Esophagus muscularis mucosa (tissue), 4 donors: ENCODE measurements around the gene C1orf167. TPM values are rescaled to one million over a fixed set of nuclear protein-coding genes. Genes with fewer than 3 reads are reported as not detected.

Experiments used
- DNase-seq: peaks from one replicate; pipeline ENCODE4 v3.0.0-alpha.2; 2017; ENCODE audit errors: extremely low spot score
- H3K27ac ChIP-seq, 4 donors: fragments of 200-600 bp; sonication (generic); replicated peaks in 1 of 4; 1 replicate in 3 of 4; 2 replicates in 1 of 4; pipeline ENCODE4 v1.5.1; 2016 to 2019; ENCODE audit warnings: mild to moderate bottlenecking in 1 of 4
- H3K27me3 ChIP-seq, 4 donors: fragments of 200-600 bp; sonication (generic); one replicate each; pipeline versions ENCODE4 v1.5.1 to v1.6.0; 2016 to 2019
- H3K36me3 ChIP-seq, 4 donors: fragments of 200-600 bp; sonication (generic); one replicate each; pipeline ENCODE4 v1.5.1; 2016 to 2019
- H3K4me1 ChIP-seq, 4 donors: fragments of 200-600 bp; sonication (generic); one replicate each; pipeline ENCODE4 v1.5.1; 2016 to 2019
- H3K4me3 ChIP-seq, 4 donors: fragments of 200-600 bp; sonication (generic); 1 replicate in 2 of 4; 2 replicates in 2 of 4; pipeline ENCODE4 v1.5.1; 2016 to 2019; ENCODE audit warnings: mild to moderate bottlenecking in 4 of 4, moderate library complexity in 1 of 4
- H3K9me3 ChIP-seq, 4 donors: fragments of 200-600 bp; sonication (generic); 1 replicate in 3 of 4; 2 replicates in 1 of 4; pipeline ENCODE4 v1.5.1; 2016 to 2019
- EP300 ChIP-seq: sonication (generic); formaldehyde crosslinking; IDR thresholded peaks from one replicate; pipeline ENCODE4 v1.6.1; 2017; ENCODE audit warnings: antibody characterized with exemption
- POLR2A ChIP-seq: fragments of 450-650 bp; IDR thresholded peaks from one replicate; pipeline ENCODE4 v1.6.1; 2017; ENCODE audit warnings: antibody characterized with exemption, moderate library complexity, mild to moderate bottlenecking, low read depth
- POLR2AphosphoS5 ChIP-seq, 2 donors: sonication (generic); formaldehyde crosslinking; IDR thresholded peaks; one replicate each; pipeline ENCODE4 v1.6.1; 2017; ENCODE audit warnings: antibody characterized with exemption in 2 of 2
- WGBS: methylation state at CpG from one replicate; pipeline ENCODE4 v1.1.5; 2018; 5-methylcytosine and 5-hydroxymethylcytosine counted together
- intact Hi-C: fragments of 100-400 bp; cut with DNase I; formaldehyde crosslinking; loops from one replicate; pipeline ENCODE4 v1.15.1; 2023
- total RNA-seq, 4 donors: library from RNA; depleted of rRNA; stranded (reverse); fragments of >200 nt; gene quantifications; one replicate each; pipeline versions ENCODE4 v1.1.0 to v1.2.1, GENCODE V29; 2016
- TF ChIP-seq, protein P1 (sequence below), 3 experiments: fragments of 200-600 bp in 2 of 3; fragments of 450-650 bp in 1 of 3; sonication (generic) in 2 of 3; IDR thresholded peaks; one replicate each; pipeline ENCODE4 v1.5.1; 2017 to 2019; ENCODE audit warnings: antibody characterized with exemption in 3 of 3, mild to moderate bottlenecking in 2 of 3, moderate library complexity in 1 of 3

The C1orf167 gene
- total RNA-seq, 4 donors from 2014 or later, result 2.3 to 4.3 TPM; not detected in 2

DNA sequence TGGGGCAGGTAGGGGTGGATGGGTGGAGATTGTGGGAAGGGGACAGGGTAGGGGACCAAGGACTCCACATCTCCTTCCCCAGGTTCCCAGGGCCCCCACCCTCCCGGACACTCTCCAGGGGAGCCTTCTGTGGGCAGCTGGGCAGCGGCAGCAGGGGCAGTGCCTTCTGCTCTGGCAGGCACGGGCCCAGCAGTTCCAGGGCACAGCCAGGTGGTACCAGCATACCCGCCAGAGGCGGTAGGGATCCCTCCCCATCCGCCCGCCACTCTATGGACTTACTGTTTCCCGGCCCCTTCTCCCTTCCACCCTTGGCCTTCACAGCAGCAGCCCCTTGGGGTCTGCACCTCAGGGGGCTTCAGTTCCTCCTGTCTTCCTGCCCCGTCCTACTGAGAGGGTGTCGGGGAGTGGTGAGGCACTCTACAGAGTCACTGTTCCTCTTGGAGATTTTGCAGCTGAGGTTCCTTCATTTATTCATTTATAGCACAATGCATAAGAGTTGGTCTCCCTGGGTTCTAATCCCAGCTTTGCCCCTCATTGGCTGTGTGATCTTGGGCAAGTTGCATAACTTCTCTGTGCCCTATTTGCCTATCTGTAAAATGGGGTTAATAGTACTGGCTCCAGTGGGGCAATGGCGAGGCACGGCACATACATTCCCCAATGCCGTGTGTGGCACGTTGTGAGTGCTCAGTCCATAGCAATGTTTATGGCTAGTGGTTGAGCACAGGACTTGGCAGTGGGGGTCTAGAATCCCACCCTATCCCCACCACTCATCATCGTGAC lies 17.0 kb downstream of the C1orf167 start:
- Histone ChIP-seq H3K9me3 (no peaks in the 10 kb centered on the region), H3K4me1 (no peaks in the 10 kb centered on the region), H3K27me3 (no peaks in the 10 kb centered on the region), H3K27ac (no peak overlapping the region), H3K4me3 (no peak overlapping the region), H3K36me3 (no peaks in the 10 kb centered on the region)
- 91% methylated on average over 13 of the region's 15 CpGs for WGBS
- no peak for TF ChIP-seq POLR2AphosphoS5 (IDR thresholded peaks at IDR 0.05)
- no peak for TF ChIP-seq POLR2A
- TF ChIP-seq, protein P1, sequence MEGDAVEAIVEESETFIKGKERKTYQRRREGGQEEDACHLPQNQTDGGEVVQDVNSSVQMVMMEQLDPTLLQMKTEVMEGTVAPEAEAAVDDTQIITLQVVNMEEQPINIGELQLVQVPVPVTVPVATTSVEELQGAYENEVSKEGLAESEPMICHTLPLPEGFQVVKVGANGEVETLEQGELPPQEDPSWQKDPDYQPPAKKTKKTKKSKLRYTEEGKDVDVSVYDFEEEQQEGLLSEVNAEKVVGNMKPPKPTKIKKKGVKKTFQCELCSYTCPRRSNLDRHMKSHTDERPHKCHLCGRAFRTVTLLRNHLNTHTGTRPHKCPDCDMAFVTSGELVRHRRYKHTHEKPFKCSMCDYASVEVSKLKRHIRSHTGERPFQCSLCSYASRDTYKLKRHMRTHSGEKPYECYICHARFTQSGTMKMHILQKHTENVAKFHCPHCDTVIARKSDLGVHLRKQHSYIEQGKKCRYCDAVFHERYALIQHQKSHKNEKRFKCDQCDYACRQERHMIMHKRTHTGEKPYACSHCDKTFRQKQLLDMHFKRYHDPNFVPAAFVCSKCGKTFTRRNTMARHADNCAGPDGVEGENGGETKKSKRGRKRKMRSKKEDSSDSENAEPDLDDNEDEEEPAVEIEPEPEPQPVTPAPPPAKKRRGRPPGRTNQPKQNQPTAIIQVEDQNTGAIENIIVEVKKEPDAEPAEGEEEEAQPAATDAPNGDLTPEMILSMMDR (IDR thresholded peaks at IDR 0.05), result no peak
- TF ChIP-seq EP300, result no peak
- intact Hi-C loops, result no loop called here
- no peak for DNase-seq

DNA sequence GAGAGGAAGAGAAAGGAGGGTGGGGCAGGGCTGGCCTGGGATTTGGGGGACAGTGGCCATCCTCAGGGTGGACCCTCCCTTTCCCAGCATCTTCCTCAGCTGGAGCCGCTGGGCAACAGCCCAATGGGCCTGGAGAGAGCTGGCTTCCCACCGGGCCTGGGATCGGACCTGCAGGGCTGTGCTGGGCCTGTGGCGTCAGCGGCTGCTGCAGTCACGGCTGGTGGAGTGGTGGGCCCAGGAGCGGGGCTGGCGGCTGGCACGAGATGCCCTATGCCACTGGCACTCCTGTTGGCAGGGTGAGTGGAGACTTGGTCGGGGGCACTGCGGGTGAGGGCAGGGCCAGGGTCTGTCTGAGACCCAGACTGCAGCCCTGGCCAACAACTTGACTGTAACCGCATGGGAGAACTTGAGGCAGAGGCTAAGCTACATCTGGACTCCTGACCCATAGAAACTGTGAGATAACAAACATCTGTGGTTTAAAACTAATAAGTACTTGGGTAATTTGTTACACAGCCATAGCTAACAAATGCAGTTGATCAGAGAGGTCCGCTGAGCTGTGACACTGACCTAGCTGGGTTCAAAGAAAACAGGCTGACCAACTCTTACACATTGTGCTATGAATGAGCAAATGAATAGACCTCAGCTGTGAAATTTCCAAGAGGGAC lies 17.9 kb downstream of the C1orf167 start:
- Histone ChIP-seq H3K4me3 (no peak overlapping the region), H3K27me3 (no peaks in the 10 kb centered on the region), H3K36me3 (no peaks in the 10 kb centered on the region), H3K9me3 (no peaks in the 10 kb centered on the region), H3K27ac (no peak overlapping the region), H3K4me1 (peaks cover 4 to 8% (median 6%) of the 10 kb centered on the region in 4 donors)
- TF ChIP-seq POLR2AphosphoS5 (IDR thresholded peaks at IDR 0.05), result no peak
- TF ChIP-seq, protein P1 (IDR thresholded peaks at IDR 0.05), result no peak
- no peak for TF ChIP-seq POLR2A
- no peak for TF ChIP-seq EP300
- 98% methylated on average over 4 of the region's 13 CpGs for WGBS
- no peak for DNase-seq
- intact Hi-C loops, result no loop called here

DNA sequence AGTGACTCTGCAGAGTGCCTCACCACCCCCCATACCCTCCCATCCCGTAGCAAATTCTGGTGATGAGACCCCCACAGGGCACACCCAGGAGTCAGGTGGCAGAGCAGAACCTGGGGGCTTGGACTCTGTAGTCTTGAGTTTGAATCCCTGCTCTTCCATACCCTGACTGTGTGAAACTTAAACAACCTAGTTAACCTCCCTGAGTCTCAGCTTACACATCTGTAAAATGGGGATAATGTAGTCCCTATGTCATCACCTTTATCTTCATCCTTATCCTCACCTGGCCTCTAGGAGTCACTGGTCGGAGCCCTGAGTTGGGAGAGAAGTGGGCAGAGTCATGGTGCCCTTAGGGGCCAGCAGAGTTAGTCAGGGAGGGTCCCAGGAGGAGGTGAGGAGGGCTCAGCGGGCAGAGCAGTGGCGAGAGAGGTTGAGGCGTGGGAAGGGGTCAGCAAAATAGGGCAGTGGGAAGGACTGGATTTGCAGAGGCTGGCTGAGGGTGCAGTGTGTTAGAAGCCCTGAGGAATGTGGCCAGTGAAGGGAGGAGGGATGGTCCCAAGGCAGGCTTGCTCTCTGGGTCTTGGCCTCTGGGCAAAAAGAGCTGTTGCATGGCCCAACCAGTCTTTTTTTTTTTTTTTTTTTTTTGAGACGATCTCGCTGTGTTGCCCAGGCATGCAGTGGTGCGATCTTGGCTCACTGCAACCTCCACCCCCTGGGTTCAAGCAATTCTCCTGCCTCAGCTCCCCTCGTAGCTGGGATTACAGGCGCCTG lies 18.6 kb downstream of the C1orf167 start:
- peaks cover 11 to 15% (median 13%) of the 10 kb centered on the region in 4 donors for H3K4me1 ChIP-seq
- TF ChIP-seq POLR2AphosphoS5 (IDR thresholded peaks at IDR 0.05), result no peak
- no peak for TF ChIP-seq EP300
- TF ChIP-seq, protein P1 (IDR thresholded peaks at IDR 0.05), result no peak
- no peak for TF ChIP-seq POLR2A
- 83% methylated on average over 10 of the region's 10 CpGs for WGBS
- no peak for DNase-seq
- no peak overlapping the region for H3K4me3 ChIP-seq
- H3K27ac ChIP-seq, result no peak overlapping the region
- no peaks in the 10 kb centered on the region for H3K9me3 ChIP-seq
- no peaks in the 10 kb centered on the region for H3K36me3 ChIP-seq
- intact Hi-C loops, result no loop called here
- H3K27me3 ChIP-seq, result no peaks in the 10 kb centered on the region

DNA sequence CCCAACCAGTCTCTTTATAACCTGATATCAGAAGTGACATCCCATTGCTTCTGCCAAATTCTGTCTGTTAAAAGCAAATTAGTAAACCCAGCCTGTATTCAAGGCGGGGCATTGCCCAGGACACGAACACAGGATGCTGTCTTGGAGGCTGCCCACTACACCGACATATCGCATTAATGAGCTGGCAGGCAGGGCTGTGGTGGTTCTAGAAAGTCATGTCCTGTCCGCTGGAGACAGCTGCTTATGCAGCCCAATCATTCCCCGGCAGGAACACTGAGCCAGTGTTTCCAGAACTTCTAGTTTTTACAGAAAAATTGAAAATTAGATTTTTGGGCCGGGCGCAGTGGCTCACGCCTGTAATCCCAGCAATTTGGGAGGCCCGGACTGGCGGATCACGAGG lies 19.3 kb downstream of the C1orf167 start:
- WGBS, result 83% methylated on average over 12 of the region's 12 CpGs
- intact Hi-C loops, result no loop called here
- no peak for DNase-seq
- Histone ChIP-seq H3K4me3 (no peak overlapping the region), H3K27me3 (no peaks in the 10 kb centered on the region), H3K36me3 (no peaks in the 10 kb centered on the region), H3K9me3 (no peaks in the 10 kb centered on the region), H3K4me1 (peaks cover 15 to 21% (median 20%) of the 10 kb centered on the region in 4 donors), H3K27ac (no peak overlapping the region)
- TF ChIP-seq, protein P1 (IDR thresholded peaks at IDR 0.05), result no peak
- no peak for TF ChIP-seq POLR2AphosphoS5 (IDR thresholded peaks at IDR 0.05)
- TF ChIP-seq POLR2A, result no peak
